ENCODE data around the gene PMPCA. TPM values are rescaled to one million over a fixed set of nuclear protein-coding genes. Genes with fewer than 3 reads are reported as not detected.
"Not testable (repeated sequence)": the region's sequence is repeated elsewhere in the genome, so short reads cannot be mapped to it uniquely, and the experiment has no call there.

PMPCA gene
- total RNA-seq, 4 donors from 2014 or later, result 36.4 to 59.3 (median 39.8) TPM

GRCh38 chr9:136423432-136424146 lies 13.1 kb downstream of the PMPCA start:
- ATAC-seq, result no peak
- Histone ChIP-seq H3K4me3 (no peak overlapping the region), H3K27me3 (no peaks in the 10 kb centered on the region), H3K9me3 (no peaks in the 10 kb centered on the region), H3K27ac (no peak overlapping the region), H3K4me1 (no peaks in the 10 kb centered on the region), H3K36me3 (peaks cover 0 to 84% of the 10 kb centered on the region in 2 donors)
- TF ChIP-seq EP300 (IDR thresholded peaks at IDR 0.05) (no peak), POLR2AphosphoS5 (IDR thresholded peaks at IDR 0.05) (no peak), POLR2A (IDR thresholded peaks at IDR 0.05) (no peak), CTCF (IDR thresholded peaks at IDR 0.05) (no peak)
- WGBS, 2 donors (ENCODE audit: low coverage in 1 of 2), result 94 to 95% methylated on average over 8 to 13 of the region's 43 CpGs

GRCh38 chr9:136424750-136425362 lies 14.4 kb downstream of the PMPCA start:
- ATAC-seq, result no peak
- H3K4me1 ChIP-seq, result no peaks in the 10 kb centered on the region
- H3K4me3 ChIP-seq, result no peak overlapping the region
- no peaks in the 10 kb centered on the region for H3K9me3 ChIP-seq
- 84 to 89% methylated on average over 10 to 12 of the region's 27 CpGs for WGBS, 2 donors (ENCODE audit: low coverage in 1 of 2)
- no peaks in the 10 kb centered on the region for H3K27me3 ChIP-seq
- peaks cover 0 to 84% of the 10 kb centered on the region in 2 donors for H3K36me3 ChIP-seq
- no peak for TF ChIP-seq EP300 (IDR thresholded peaks at IDR 0.05)
- H3K27ac ChIP-seq, result no peak overlapping the region

- not testable (repeated sequence) for H3K4me1 ChIP-seq, ATAC-seq, H3K4me3 ChIP-seq, H3K27me3 ChIP-seq, H3K9me3 ChIP-seq, H3K27ac ChIP-seq
- WGBS, 2 donors (ENCODE audit: low coverage in 1 of 2), result 68% methylated on average over 6 of the region's 7 CpGs; no CpG with 5 or more reads in 1 of the 2 donors
- peaks cover 0 to 84% of the 10 kb centered on the region in 2 donors for H3K36me3 ChIP-seq
These were observed 14.9 kb downstream of the PMPCA start for GRCh38 chr9:136425367-136425766.

GRCh38 chr9:136426787-136427186 lies 16.3 kb downstream of the PMPCA start:
- Histone ChIP-seq H3K27me3 (no peaks in the 10 kb centered on the region), H3K27ac (no peak overlapping the region), H3K4me3 (no peak overlapping the region), H3K4me1 (no peaks in the 10 kb centered on the region), H3K9me3 (no peaks in the 10 kb centered on the region), H3K36me3 (peaks cover 0 to 79% of the 10 kb centered on the region in 2 donors)
- TF ChIP-seq POLR2A (IDR thresholded peaks at IDR 0.05) (no peak), EP300 (IDR thresholded peaks at IDR 0.05) (no peak), CTCF (IDR thresholded peaks at IDR 0.05) (no peak)
- 87 to 97% methylated on average over 9 to 12 of the region's 12 CpGs for WGBS, 2 donors (ENCODE audit: low coverage in 1 of 2)
- no peak for ATAC-seq

GRCh38 chr9:136429075-136429628 lies 18.7 kb downstream of the PMPCA start:
- Histone ChIP-seq H3K36me3 (peaks cover 0 to 79% of the 10 kb centered on the region in 2 donors), H3K9me3 (no peaks in the 10 kb centered on the region), H3K27ac (no peak overlapping the region), H3K4me1 (peaks cover 0 to under 1% (median 0%) of the 10 kb centered on the region in 3 donors), H3K27me3 (no peaks in the 10 kb centered on the region), H3K4me3 (no peak overlapping the region)
- TF ChIP-seq POLR2AphosphoS5 (IDR thresholded peaks at IDR 0.05) (no peak), CTCF (IDR thresholded peaks at IDR 0.05) (no peak), POLR2A (IDR thresholded peaks at IDR 0.05) (no peak), EP300 (IDR thresholded peaks at IDR 0.05) (no peak)
- 60 to 93% methylated on average over 1 to 3 of the region's 21 CpGs for WGBS, 2 donors (ENCODE audit: low coverage in 1 of 2)
- no peak for ATAC-seq

Data from gastroesophageal sphincter (tissue), 4 donors.